ENCODE results near the gene TBXAS1. TPM values are rescaled to one million over a fixed set of nuclear protein-coding genes. Genes with fewer than 3 reads are reported as not detected.

TBXAS1 gene
- total and polyA plus RNA-seq, 2 donors (not counting 3 experiments of a cell fraction or from before 2014, with no cell fraction given): 2.1 to 4.3 TPM

DNA sequence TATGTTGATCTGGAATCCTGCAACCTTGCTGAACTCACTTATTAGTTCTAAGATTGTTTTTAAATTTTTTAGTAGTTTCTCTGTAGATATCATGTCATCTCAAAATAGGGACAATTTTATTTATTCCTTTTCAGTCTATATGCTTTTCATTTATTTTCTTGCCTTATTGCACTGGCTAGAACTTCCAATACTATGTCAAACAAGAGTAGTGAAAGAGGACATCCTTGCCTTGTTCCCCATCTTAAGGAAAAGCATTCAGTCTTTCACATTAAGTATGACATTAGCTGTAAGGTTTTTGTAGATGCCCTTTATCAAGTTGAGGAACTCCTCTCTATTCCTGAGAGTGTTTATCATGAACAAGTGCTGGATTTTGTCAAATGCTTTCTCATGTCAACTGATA, 77.8 kb downstream of the TBXAS1 start:
- no TSS peak for BruUV-seq (replicated peaks)
- FAIRE-seq (no peak), DNase-seq (ENCODE audit: low read depth, low spot score) (no peak)
- intact Hi-C loops (cut with micrococcal nuclease) (no loop called here), dilution Hi-C loops (cut with MboI; ENCODE audit: extremely low pct_ligation_motif_present, low sequenced_read_pairs) (no loop called here)
- Histone ChIP-seq H2AFZ (ENCODE audit: low read depth, low read length) (no peak overlapping the region), H3K4me2 (ENCODE audit: insufficient read depth, low read length) (no peak overlapping the region), H3K4me1 (ENCODE audit: control insufficient read depth, extremely low read depth, insufficient read depth, low read length) (peaks cover 5% of the 10 kb centered on the region), H3K36me3 (ENCODE audit: control insufficient read depth in 2 of 2, extremely low read depth in 1 of 2, insufficient read depth in 2 of 2, low read length in 2 of 2) (no peaks in the 10 kb centered on the region), H3K4me3 (replicated peaks in 1 of 3; ENCODE audit: insufficient read depth in 1 of 3, low read depth in 1 of 3, low read length in 3 of 3) (no peak overlapping the region), H3K27me3 (ENCODE audit: control insufficient read depth in 2 of 2, insufficient read depth in 2 of 2, low read length in 2 of 2) (peaks cover 0 to 1% of the 10 kb centered on the region in 2 experiments), H3K9ac (replicated peaks; ENCODE audit: extremely low read depth, insufficient read depth, low read length) (no peak overlapping the region), H3K79me2 (ENCODE audit: control insufficient read depth, insufficient read depth, low read length) (no peaks in the 10 kb centered on the region), H3K27ac (ENCODE audit: insufficient read depth, low read depth, low read length) (no peak overlapping the region), H3K9me1 (replicated peaks; ENCODE audit: control insufficient read depth, extremely low read depth, insufficient read depth, low read length) (no peaks in the 10 kb centered on the region), H3K9me3 (replicated peaks; ENCODE audit: control insufficient read depth, insufficient read depth, low read length) (no peaks in the 10 kb centered on the region), H4K20me1 (replicated peaks; ENCODE audit: control insufficient read depth, extremely low read depth, insufficient read depth, low read length) (no peaks in the 10 kb centered on the region)
- no peak for TF ChIP-seq EZH2 (IDR thresholded peaks at IDR 0.05; ENCODE audit: borderline replicate concordance, low read depth, low read length, severe bottlenecking)
- TF ChIP-seq GATA2 (IDR thresholded peaks at IDR 0.05; ENCODE audit: insufficient read depth, insufficient read length, low read depth, low read length): no peak
- TF ChIP-seq, protein P1, sequence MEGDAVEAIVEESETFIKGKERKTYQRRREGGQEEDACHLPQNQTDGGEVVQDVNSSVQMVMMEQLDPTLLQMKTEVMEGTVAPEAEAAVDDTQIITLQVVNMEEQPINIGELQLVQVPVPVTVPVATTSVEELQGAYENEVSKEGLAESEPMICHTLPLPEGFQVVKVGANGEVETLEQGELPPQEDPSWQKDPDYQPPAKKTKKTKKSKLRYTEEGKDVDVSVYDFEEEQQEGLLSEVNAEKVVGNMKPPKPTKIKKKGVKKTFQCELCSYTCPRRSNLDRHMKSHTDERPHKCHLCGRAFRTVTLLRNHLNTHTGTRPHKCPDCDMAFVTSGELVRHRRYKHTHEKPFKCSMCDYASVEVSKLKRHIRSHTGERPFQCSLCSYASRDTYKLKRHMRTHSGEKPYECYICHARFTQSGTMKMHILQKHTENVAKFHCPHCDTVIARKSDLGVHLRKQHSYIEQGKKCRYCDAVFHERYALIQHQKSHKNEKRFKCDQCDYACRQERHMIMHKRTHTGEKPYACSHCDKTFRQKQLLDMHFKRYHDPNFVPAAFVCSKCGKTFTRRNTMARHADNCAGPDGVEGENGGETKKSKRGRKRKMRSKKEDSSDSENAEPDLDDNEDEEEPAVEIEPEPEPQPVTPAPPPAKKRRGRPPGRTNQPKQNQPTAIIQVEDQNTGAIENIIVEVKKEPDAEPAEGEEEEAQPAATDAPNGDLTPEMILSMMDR (IDR thresholded peaks at IDR 0.05; ENCODE audit: extremely low read depth in 1 of 2, insufficient read depth in 1 of 2, low read depth in 1 of 2, low read length in 2 of 2): no peak
- TF ChIP-seq POLR2AphosphoS5 (IDR thresholded peaks at IDR 0.05; ENCODE audit: insufficient read depth, low read depth, low read length): no peak
- TF ChIP-seq JUN (IDR thresholded peaks at IDR 0.05; ENCODE audit: borderline replicate concordance, insufficient read depth, insufficient read length, low read depth): no peak
- no peak for TF ChIP-seq MYC (IDR thresholded peaks at IDR 0.05; ENCODE audit: low read depth, low read length)
- TF ChIP-seq, protein P2, sequence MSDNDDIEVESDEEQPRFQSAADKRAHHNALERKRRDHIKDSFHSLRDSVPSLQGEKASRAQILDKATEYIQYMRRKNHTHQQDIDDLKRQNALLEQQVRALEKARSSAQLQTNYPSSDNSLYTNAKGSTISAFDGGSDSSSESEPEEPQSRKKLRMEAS (IDR thresholded peaks at IDR 0.05; ENCODE audit: insufficient read depth, insufficient read length): no peak
- no peak for TF ChIP-seq POLR2A (IDR thresholded peaks at IDR 0.05; ENCODE audit: low read depth, low read length)
- no peak for TF ChIP-seq FOS (IDR thresholded peaks at IDR 0.05; ENCODE audit: borderline replicate concordance, insufficient read depth, low read length)
- ChIA-PET CTCF (no interaction called here), POLR2A (no interaction called here)
